Measurements from ENCODE around the gene NGDN. TPM values are rescaled to one million over a fixed set of nuclear protein-coding genes. Genes with fewer than 3 reads are reported as not detected.

Gene NGDN
- total RNA-seq, 2 donors from 2014 or later, result 21.4 to 27.6 TPM

DNA sequence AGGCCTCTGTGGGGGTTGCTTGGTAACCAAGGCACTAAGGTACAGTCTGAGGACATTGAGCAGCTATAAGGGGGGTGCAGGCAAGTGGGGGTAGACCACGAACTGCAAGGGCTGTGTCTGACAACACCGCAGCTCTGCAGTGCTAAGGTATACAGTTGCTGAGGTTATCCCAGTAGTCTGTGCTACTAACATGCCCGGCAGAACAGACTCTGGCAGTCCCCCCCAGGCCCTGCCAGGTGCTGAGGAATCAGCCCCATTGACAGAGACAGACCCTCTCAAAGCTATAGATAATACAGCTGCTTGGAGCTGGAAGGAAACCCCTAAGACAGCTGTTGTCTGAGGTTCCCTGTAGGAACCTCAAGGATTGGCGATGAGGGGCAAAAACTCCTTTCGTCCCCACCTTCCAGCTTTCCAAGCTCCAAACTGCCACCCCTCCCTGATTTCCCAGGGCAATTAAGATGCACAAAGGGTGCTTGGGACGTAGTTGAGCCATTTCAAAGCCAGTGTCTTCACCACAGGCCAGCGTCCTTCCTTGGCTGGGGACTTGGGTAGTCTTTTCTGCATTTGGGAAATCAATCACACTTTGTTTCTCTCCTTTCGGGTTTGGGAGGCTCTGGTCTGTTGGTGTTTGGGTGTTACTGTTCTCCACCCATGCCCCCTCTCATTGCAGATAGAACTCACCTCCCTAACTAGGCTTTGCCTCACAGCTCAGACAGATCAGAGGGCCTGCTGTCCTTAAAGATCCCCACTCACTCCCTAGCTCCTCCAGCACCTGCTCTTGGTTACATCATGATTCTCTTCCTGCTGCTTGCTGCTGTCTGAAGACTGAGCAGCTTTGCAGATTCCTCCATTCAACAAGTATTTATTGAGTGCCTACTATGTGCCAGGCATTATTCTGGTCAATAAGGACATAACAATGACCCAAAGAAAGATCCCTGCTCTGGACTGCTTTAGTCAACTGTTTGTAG is 32.1 kb upstream of the NGDN start:
- Histone ChIP-seq H3K9me3 (no peaks in the 10 kb centered on the region), H3K27me3 (no peaks in the 10 kb centered on the region), H3K4me3 (no peak overlapping the region), H3K4me1 (no peaks in the 10 kb centered on the region), H3K36me3 (no peaks in the 10 kb centered on the region), H3K27ac (no peak overlapping the region), H3K9ac (ENCODE audit: low read depth in 2 of 2, low read length in 2 of 2) (no peak overlapping the region)
- intact Hi-C loops (cut with DNase I), result no loop called here
- DNase-seq, result no peak
- TF ChIP-seq, protein P1, sequence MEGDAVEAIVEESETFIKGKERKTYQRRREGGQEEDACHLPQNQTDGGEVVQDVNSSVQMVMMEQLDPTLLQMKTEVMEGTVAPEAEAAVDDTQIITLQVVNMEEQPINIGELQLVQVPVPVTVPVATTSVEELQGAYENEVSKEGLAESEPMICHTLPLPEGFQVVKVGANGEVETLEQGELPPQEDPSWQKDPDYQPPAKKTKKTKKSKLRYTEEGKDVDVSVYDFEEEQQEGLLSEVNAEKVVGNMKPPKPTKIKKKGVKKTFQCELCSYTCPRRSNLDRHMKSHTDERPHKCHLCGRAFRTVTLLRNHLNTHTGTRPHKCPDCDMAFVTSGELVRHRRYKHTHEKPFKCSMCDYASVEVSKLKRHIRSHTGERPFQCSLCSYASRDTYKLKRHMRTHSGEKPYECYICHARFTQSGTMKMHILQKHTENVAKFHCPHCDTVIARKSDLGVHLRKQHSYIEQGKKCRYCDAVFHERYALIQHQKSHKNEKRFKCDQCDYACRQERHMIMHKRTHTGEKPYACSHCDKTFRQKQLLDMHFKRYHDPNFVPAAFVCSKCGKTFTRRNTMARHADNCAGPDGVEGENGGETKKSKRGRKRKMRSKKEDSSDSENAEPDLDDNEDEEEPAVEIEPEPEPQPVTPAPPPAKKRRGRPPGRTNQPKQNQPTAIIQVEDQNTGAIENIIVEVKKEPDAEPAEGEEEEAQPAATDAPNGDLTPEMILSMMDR (IDR thresholded peaks at IDR 0.05), result no peak

DNA sequence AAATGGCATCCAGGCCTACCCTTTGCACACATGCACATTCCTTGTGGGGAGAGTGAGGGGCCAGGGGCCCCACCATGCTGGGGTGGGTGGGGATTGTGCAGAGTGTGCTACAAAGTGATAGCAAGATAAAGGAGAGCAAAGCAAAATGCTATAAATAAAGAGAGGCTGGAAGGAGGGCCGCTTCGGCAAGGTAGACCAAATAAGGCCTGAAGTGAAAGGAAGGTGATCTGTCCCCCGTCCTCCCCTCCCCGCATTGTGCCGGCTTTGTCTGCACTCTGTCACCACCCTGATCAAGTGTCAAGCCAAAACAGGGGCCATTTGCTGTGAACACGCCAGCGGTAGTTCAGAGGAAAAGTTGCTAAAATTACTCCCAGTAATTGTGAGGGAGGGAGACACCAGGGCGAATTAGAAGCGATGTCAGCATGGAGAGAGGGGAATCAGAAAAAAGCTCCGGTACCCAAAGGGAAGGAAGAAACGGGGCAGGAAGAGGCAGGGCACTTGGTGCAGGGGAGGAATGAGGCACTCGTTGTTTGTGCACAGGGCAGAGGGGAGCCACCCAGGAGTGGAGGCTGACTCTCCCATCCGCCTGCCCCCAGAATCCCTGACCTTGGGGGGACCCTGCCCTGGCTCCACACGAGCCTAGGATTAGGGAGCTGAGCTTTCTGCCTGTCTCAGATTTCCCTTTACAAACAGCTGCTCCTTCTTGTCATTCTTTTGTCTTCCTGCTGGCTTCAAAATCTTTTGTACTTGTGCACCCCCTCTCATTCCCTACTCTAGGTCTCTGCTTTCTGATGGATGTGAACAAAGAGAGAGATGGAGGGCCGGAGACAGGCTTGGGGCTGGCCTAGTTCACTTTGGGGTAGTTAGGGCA is 31.2 kb upstream of the NGDN start:
- Histone ChIP-seq H3K4me3 (no peak overlapping the region), H3K36me3 (no peaks in the 10 kb centered on the region), H3K9ac (ENCODE audit: low read depth in 2 of 2, low read length in 2 of 2) (no peak overlapping the region), H3K4me1 (no peaks in the 10 kb centered on the region), H3K27ac (no peak overlapping the region), H3K9me3 (no peaks in the 10 kb centered on the region), H3K27me3 (no peaks in the 10 kb centered on the region)
- intact Hi-C loops (cut with DNase I), result no loop called here
- no peak for DNase-seq
- TF ChIP-seq, protein P1 (IDR thresholded peaks at IDR 0.05), result no peak

DNA sequence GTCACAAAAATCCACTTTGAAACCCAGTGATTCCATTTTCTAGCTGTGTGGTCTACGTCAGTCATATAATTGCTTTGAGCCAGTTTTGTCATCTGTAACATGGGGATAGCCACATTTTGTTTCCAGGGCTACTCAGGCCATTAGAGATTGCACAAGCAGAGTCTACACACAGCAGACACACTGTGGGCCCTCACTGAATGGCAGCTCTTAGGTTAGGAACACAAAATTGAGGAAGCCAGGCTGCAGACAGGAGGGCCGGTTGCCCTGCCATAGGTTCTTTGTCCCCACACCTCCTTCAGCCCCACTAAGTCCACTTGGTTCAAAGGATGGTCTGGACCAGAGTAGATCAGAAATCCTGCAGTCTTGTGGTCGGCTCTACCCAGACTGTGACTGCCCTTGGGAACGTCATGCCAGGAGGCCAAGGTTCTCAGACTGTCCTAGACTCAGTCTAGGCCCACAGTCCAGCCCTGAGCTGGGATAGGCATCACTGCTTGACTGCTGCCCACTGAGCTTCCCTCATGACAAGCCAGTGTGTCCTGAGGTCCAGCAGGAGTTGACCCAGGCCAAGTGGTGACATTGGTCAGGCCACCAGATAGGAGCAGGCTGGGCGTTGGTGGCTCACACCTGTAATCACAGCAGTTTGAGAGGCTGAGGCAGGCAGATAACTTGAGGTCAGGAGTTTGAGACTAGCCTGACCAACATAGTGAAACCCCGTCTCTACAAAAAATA is 30.2 kb upstream of the NGDN start:
- TF ChIP-seq, protein P1 (IDR thresholded peaks at IDR 0.05), result no peak
- intact Hi-C loops (cut with DNase I), result no loop called here
- H3K27me3 ChIP-seq, result no peaks in the 10 kb centered on the region
- no peak overlapping the region for H3K9ac ChIP-seq (ENCODE audit: low read depth in 2 of 2, low read length in 2 of 2)
- H3K4me1 ChIP-seq, result no peaks in the 10 kb centered on the region
- H3K27ac ChIP-seq, result no peak overlapping the region
- DNase-seq, result no peak
- H3K36me3 ChIP-seq, result no peaks in the 10 kb centered on the region
- H3K4me3 ChIP-seq, result no peak overlapping the region
- no peaks in the 10 kb centered on the region for H3K9me3 ChIP-seq

DNA sequence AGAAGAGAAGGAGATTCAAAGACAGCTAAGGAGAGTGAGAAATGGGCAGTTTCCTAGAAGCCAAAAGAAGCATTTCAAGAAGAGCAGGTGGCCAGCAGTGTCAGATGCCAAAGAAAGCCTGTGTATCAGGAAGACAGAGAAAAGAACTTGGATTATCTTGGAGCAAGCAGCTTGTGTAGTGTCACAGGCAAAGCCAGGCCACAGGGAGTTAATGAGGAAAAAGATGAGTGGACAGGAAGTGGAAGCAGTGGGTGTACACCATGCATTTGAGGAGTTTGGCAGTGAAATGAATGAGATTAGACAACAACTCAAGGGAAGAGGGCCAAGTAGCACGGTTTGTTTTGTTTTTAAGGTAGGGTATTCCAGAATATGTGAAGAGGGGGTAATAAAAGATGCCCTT is 28.4 kb upstream of the NGDN start:
- no peak for DNase-seq
- intact Hi-C loops (cut with DNase I), result loop anchor here (10.0 kb wide), 1 partner anchor 116 kb away; the partner anchor contains the start of gene PABPN1
- TF ChIP-seq, protein P1 (IDR thresholded peaks at IDR 0.05), result no peak
- no peaks in the 10 kb centered on the region for H3K27me3 ChIP-seq
- no peaks in the 10 kb centered on the region for H3K4me1 ChIP-seq
- no peaks in the 10 kb centered on the region for H3K9me3 ChIP-seq
- no peaks in the 10 kb centered on the region for H3K36me3 ChIP-seq
- no peak overlapping the region for H3K27ac ChIP-seq
- no peak overlapping the region for H3K4me3 ChIP-seq
- no peak overlapping the region for H3K9ac ChIP-seq (ENCODE audit: low read depth in 2 of 2, low read length in 2 of 2)

Measured in colonic mucosa (tissue), 4 donors.